H1 (cell line): ENCODE measurements around the gene SNRPE. TPM values are rescaled to one million over a fixed set of nuclear protein-coding genes. Genes with fewer than 3 reads are reported as not detected.

Source experiments
- CTCF ChIA-PET: fragments of 300-600 bp; sonication (Branson Sonifier 250); formaldehyde crosslinking; loops from one replicate; lab custom pipeline; 2021; ENCODE audit not compliant: partially characterized antibody; lab: Charles Lee
- POLR2A ChIA-PET: fragments of 300-600 bp; sonication (Branson Sonifier 250); formaldehyde crosslinking; loops from one replicate; lab custom pipeline; 2021; ENCODE audit warnings: inconsistent platforms; ENCODE audit not compliant: partially characterized antibody; lab: Charles Lee
- DNase-seq, 2 experiments: peaks; one replicate each; pipeline versions ENCODE4 v3.0.0 to v3.0.0-alpha.2; 2010 to 2022; ENCODE audit warnings: low spot score in 2 of 2, low read depth in 1 of 2, mixed read lengths in 1 of 2
- FAIRE-seq: peaks from 2 replicates; lab custom pipeline; 2011; peaks lifted over from hg19 to GRCh38; lab: Jason Lieb, UNC
- H2AFZ ChIP-seq: 2 replicates; pipeline ENCODE4 v1.8.1; 2012; ENCODE audit warnings: low read length, inconsistent platforms
- H2AK5ac ChIP-seq: 2 replicates; pipeline ENCODE4 v1.6.1; 2013; ENCODE audit warnings: low read depth, low read length
- H2BK120ac ChIP-seq: replicated peaks from 2 replicates; pipeline ENCODE3; 2013; ENCODE audit warnings: low read depth, low read length, inconsistent platforms
- H2BK12ac ChIP-seq: 2 replicates; pipeline ENCODE4 v1.6.1; 2013; ENCODE audit warnings: low read depth, low read length
- H2BK15ac ChIP-seq: 2 replicates; pipeline ENCODE4 v1.6.1; 2013; ENCODE audit warnings: low read length
- H2BK20ac ChIP-seq: 2 replicates; pipeline ENCODE4 v1.6.1; 2013; ENCODE audit warnings: low read length
- H2BK5ac ChIP-seq: 2 replicates; pipeline ENCODE4 v1.6.1; 2013; ENCODE audit warnings: low read depth, low read length
- H3K14ac ChIP-seq: 2 replicates; pipeline ENCODE4 v1.6.1; 2013; ENCODE audit warnings: inconsistent platforms; ENCODE audit not compliant: insufficient read length
- H3K18ac ChIP-seq: 2 replicates; pipeline ENCODE4 v1.6.1; 2013; ENCODE audit warnings: low read length; ENCODE audit errors: extremely low read depth
- H3K23ac ChIP-seq: 2 replicates; pipeline ENCODE4 v1.6.1; 2013; ENCODE audit warnings: inconsistent platforms; ENCODE audit not compliant: insufficient read length
- H3K23me2 ChIP-seq: 2 replicates; pipeline ENCODE4 v1.6.1; 2013; ENCODE audit warnings: low read depth, low read length
- H3K27ac ChIP-seq: 2 replicates; pipeline ENCODE4 v1.6.1; 2011; ENCODE audit warnings: low read depth, low read length, inconsistent platforms
- H3K27me3 ChIP-seq, 4 experiments: replicated peaks in 1 of 4; 1 replicate in 1 of 4; 2 replicates in 3 of 4; pipeline versions ENCODE4 v1.6.1 to v1.8.1; 2011 to 2013; ENCODE audit warnings: low read length in 3 of 4, mild to moderate bottlenecking in 3 of 4, inconsistent platforms in 2 of 4, mixed read lengths in 2 of 4, moderate library complexity in 1 of 4; ENCODE audit not compliant: control insufficient read depth in 3 of 4, insufficient read depth in 3 of 4; ENCODE audit errors: extremely low read depth in 1 of 4
- H3K36me3 ChIP-seq, 4 experiments: 2 replicates each; pipeline versions ENCODE4 v1.6.1 to v1.8.1; 2011 to 2013; ENCODE audit warnings: mild to moderate bottlenecking in 4 of 4, low read length in 3 of 4, moderate library complexity in 2 of 4, control low read depth in 1 of 4, inconsistent platforms in 1 of 4; ENCODE audit not compliant: insufficient read depth in 4 of 4, control insufficient read depth in 2 of 4
- H3K4ac ChIP-seq: replicated peaks from 2 replicates; pipeline ENCODE3; 2013; ENCODE audit warnings: low read length, low read depth, mixed read lengths, inconsistent platforms; ENCODE audit not compliant: insufficient read length
- H3K4me1 ChIP-seq, 4 experiments: replicated peaks in 1 of 4; 1 replicate in 1 of 4; 2 replicates in 3 of 4; pipeline versions ENCODE4 v1.6.1 to v1.8.1; 2011 to 2013; ENCODE audit warnings: low read length in 3 of 4, inconsistent platforms in 2 of 4, mixed read lengths in 1 of 4; ENCODE audit not compliant: insufficient read depth in 4 of 4, control insufficient read depth in 3 of 4
- H3K4me2 ChIP-seq, 2 experiments: 2 replicates each; pipeline versions ENCODE4 v1.6.1 to v1.8.1; 2011 to 2013; ENCODE audit warnings: low read depth in 2 of 2, low read length in 2 of 2, control low read depth in 1 of 2, inconsistent platforms in 1 of 2, mild to moderate bottlenecking in 1 of 2; ENCODE audit not compliant: insufficient read depth in 1 of 2
- H3K4me3 ChIP-seq, 4 experiments: fragments of 200-600, 300-600 bp in 1 of 4; sonication (generic), shearing (Covaris generic), sonication (Bioruptor Twin) in 1 of 4; 2 replicates each; pipeline versions ENCODE4 v1.5.1 to v1.8.1; 2011 to 2016; ENCODE audit warnings: low read length in 4 of 4, low read depth in 3 of 4, control low read depth in 2 of 4, inconsistent platforms in 2 of 4, mild to moderate bottlenecking in 2 of 4, mixed read lengths in 1 of 4, moderate library complexity in 1 of 4; ENCODE audit not compliant: insufficient read depth in 2 of 4; ENCODE audit errors: extremely low read depth in 1 of 4
- H3K56ac ChIP-seq: replicated peaks from 2 replicates; pipeline ENCODE3; 2013; ENCODE audit warnings: low read depth, mild to moderate bottlenecking, mixed read lengths, low read length, inconsistent platforms; ENCODE audit not compliant: insufficient read length
- H3K79me1 ChIP-seq: 2 replicates; pipeline ENCODE4 v1.6.1; 2013; ENCODE audit warnings: low read depth, low read length, control low read depth
- H3K79me2 ChIP-seq, 2 experiments: 2 replicates each; pipeline versions ENCODE4 v1.6.1 to v1.8.1; 2012 to 2013; ENCODE audit warnings: low read length in 2 of 2, mild to moderate bottlenecking in 2 of 2, inconsistent platforms in 1 of 2; ENCODE audit not compliant: insufficient read depth in 2 of 2, control insufficient read depth in 1 of 2
- H3K9ac ChIP-seq, 4 experiments: replicated peaks in 1 of 4; 1 replicate in 1 of 4; 2 replicates in 3 of 4; pipeline versions ENCODE4 v1.6.1 to v1.8.1; 2011 to 2013; ENCODE audit warnings: low read depth in 3 of 4, low read length in 3 of 4, control low read depth in 2 of 4, mild to moderate bottlenecking in 2 of 4, moderate library complexity in 2 of 4, inconsistent platforms in 1 of 4; ENCODE audit errors: extremely low read depth in 1 of 4
- H3K9me3 ChIP-seq, 2 experiments: 2 replicates each; pipeline versions ENCODE4 v1.6.1 to v1.8.1; 2012 to 2013; ENCODE audit warnings: mild to moderate bottlenecking in 2 of 2, moderate library complexity in 2 of 2, control low read depth in 1 of 2, inconsistent platforms in 1 of 2, low read depth in 1 of 2, low read length in 1 of 2, mixed read lengths in 1 of 2; ENCODE audit not compliant: insufficient read depth in 2 of 2
- H4K20me1 ChIP-seq, 2 experiments: replicated peaks in 1 of 2; 2 replicates each; pipeline versions ENCODE3 to v1.8.1; 2011 to 2013; ENCODE audit warnings: inconsistent platforms in 2 of 2, low read length in 2 of 2, mild to moderate bottlenecking in 1 of 2; ENCODE audit not compliant: insufficient read depth in 2 of 2, control insufficient read depth in 1 of 2
- H4K5ac ChIP-seq: 2 replicates; pipeline ENCODE4 v1.6.1; 2013; ENCODE audit warnings: low read length, low read depth, mixed read lengths, inconsistent platforms; ENCODE audit not compliant: insufficient read length
- H4K8ac ChIP-seq: 2 replicates; pipeline ENCODE4 v1.8.0; 2013; ENCODE audit warnings: mild to moderate bottlenecking, moderate library complexity, low read length, inconsistent platforms; ENCODE audit not compliant: insufficient read depth; ENCODE audit errors: extremely low read depth
- H4K91ac ChIP-seq: replicated peaks from 2 replicates; pipeline ENCODE3; 2013; ENCODE audit warnings: low read length, mixed read lengths, inconsistent platforms; ENCODE audit not compliant: insufficient read length
- EGR1 ChIP-seq: IDR thresholded peaks from 2 replicates; pipeline ENCODE4 v1.6.1; 2011; ENCODE audit warnings: low read depth, low read length, borderline replicate concordance
- EP300 ChIP-seq, 2 experiments: IDR thresholded peaks; 1 replicate in 1 of 2; 2 replicates in 1 of 2; pipeline ENCODE4 v1.6.1; 2011 to 2012; ENCODE audit warnings: low read depth in 2 of 2, low read length in 2 of 2, mild to moderate bottlenecking in 2 of 2, borderline replicate concordance in 1 of 2, inconsistent platforms in 1 of 2, moderate library complexity in 1 of 2
- EZH2 ChIP-seq: fragments of 200-600 bp; sonication (generic); IDR thresholded peaks from 2 replicates; pipeline ENCODE4 v1.7.1; 2012; ENCODE audit warnings: low read depth, mild to moderate bottlenecking, moderate library complexity, low read length, inconsistent platforms; ENCODE audit not compliant: severe bottlenecking
- GABPA ChIP-seq: IDR thresholded peaks from 2 replicates; pipeline ENCODE4 v1.6.1; 2011; ENCODE audit warnings: mild to moderate bottlenecking, low read length, moderate library complexity, borderline replicate concordance; ENCODE audit not compliant: insufficient read depth
- HDAC2 ChIP-seq, 2 experiments: fragments of 300-600 bp in 1 of 2; sonication (generic) in 1 of 2; IDR thresholded peaks; 2 replicates each; pipeline ENCODE4 v1.6.1; 2011 to 2012; ENCODE audit warnings: low read depth in 2 of 2, low read length in 2 of 2, mild to moderate bottlenecking in 2 of 2, moderate library complexity in 2 of 2, borderline replicate concordance in 1 of 2, inconsistent platforms in 1 of 2
- RAD21 ChIP-seq, 2 experiments: IDR thresholded peaks in 1 of 2; conservative IDR thresholded peaks in 1 of 2; 2 replicates each; pipeline ENCODE4 v1.6.1; 2011; ENCODE audit warnings: low read depth in 2 of 2, low read length in 2 of 2, improper control_type of control experiment in 1 of 2, inconsistent platforms in 1 of 2, mild to moderate bottlenecking in 1 of 2, moderate library complexity in 1 of 2
- TAF1 ChIP-seq: IDR thresholded peaks from 2 replicates; pipeline ENCODE4 v1.6.1; 2011; ENCODE audit warnings: mild to moderate bottlenecking, low read depth, low read length
- WGBS, 2 experiments: shearing (Covaris generic) in 1 of 2; methylation state at CpG; one replicate each; pipeline versions ENCODE4 v1.1.6 to v1.1.7; 2013 to 2015; ENCODE audit warnings: low lambda C conversion rate in 2 of 2, mixed read lengths in 2 of 2, inconsistent platforms in 1 of 2, low coverage in 1 of 2, missing lambda C conversion rate in 1 of 2; ENCODE audit not compliant: insufficient replicate concordance in 2 of 2, insufficient coverage in 1 of 2, insufficient read length in 1 of 2; ENCODE audit errors: extremely low coverage in 1 of 2, missing lambda C conversion rate in 1 of 2; 5-methylcytosine and 5-hydroxymethylcytosine counted together
- polyA plus RNA-seq, 7 experiments: library from polyadenylated mRNA; depleted of rRNA in 3 of 7; stranded (reverse) in 5 of 7; unstranded in 2 of 7; fragments of >200 nt in 5 of 7; fragments of 200-250 nt in 2 of 7; gene quantifications; 1 replicate in 5 of 7; 2 replicates in 1 of 7; 4 replicates in 1 of 7; pipeline versions ENCODE4 v1.2.1 to v1.2.3, GENCODE V29; 2011 to 2013; ENCODE audit warnings: missing spikeins in 2 of 7, mixed read lengths in 2 of 7
- total RNA-seq: library from RNA; stranded (reverse); fragmentation: NEBNext Ultra II Directional; extraction: Animal tissue kit (Norgen Biotek cat#: 25700); gene quantifications from 2 replicates; pipeline ENCODE4 v1.2.1, GENCODE V29; 2021
- TF ChIP-seq, protein P1 (sequence below): IDR thresholded peaks from 2 replicates; pipeline ENCODE4 v1.6.1; 2012; ENCODE audit warnings: low read length, inconsistent platforms

The SNRPE gene
- total and polyA plus RNA-seq, 2 of the 8 experiments (the other 6 are each of a cell fraction or from before 2014, with no cell fraction given), result 416 to 461 TPM

- no peaks in the 10 kb centered on the region for H3K9me3 ChIP-seq
- no peaks in the 10 kb centered on the region for H3K23me2 ChIP-seq
- H3K18ac ChIP-seq, result no peak overlapping the region
- no peaks in the 10 kb centered on the region for H4K20me1 ChIP-seq
- H3K4ac ChIP-seq, result no peak overlapping the region
- H3K23ac ChIP-seq, result no peak overlapping the region
- H3K79me1 ChIP-seq, result no peaks in the 10 kb centered on the region
- no peak overlapping the region for H3K56ac ChIP-seq
- ChIA-PET POLR2A (no interaction called here), CTCF (no interaction called here)
- H3K14ac ChIP-seq, result no peak overlapping the region
- WGBS, 2 experiments, result 90% methylated on average over 2 of the region's 2 CpGs; no CpG with 5 or more reads in 1 of the 2 experiments
- H2AFZ ChIP-seq, result no peak overlapping the region
- TF ChIP-seq RAD21 (IDR thresholded peaks at IDR 0.05 in 1 of 2, conservative IDR thresholded peaks at IDR 0.05 in 1 of 2; ENCODE audit: low read depth in 2 of 2, low read length in 2 of 2), result no peak
- TF ChIP-seq, protein P1, sequence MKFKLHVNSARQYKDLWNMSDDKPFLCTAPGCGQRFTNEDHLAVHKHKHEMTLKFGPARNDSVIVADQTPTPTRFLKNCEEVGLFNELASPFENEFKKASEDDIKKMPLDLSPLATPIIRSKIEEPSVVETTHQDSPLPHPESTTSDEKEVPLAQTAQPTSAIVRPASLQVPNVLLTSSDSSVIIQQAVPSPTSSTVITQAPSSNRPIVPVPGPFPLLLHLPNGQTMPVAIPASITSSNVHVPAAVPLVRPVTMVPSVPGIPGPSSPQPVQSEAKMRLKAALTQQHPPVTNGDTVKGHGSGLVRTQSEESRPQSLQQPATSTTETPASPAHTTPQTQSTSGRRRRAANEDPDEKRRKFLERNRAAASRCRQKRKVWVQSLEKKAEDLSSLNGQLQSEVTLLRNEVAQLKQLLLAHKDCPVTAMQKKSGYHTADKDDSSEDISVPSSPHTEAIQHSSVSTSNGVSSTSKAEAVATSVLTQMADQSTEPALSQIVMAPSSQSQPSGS, result no peak
- TF ChIP-seq HDAC2 (IDR thresholded peaks at IDR 0.05; ENCODE audit: borderline replicate concordance in 1 of 2, low read depth in 2 of 2, low read length in 2 of 2), result no peak
- no peak for TF ChIP-seq GABPA
- TF ChIP-seq EGR1, result no peak
- TF ChIP-seq EP300 (IDR thresholded peaks at IDR 0.05; ENCODE audit: borderline replicate concordance in 1 of 2, low read depth in 2 of 2, low read length in 2 of 2), result no peak
- no peak for TF ChIP-seq EZH2
- TF ChIP-seq TAF1, result no peak
- no peak overlapping the region for H3K9ac ChIP-seq
- no peak overlapping the region for H3K27ac ChIP-seq
- H2BK5ac ChIP-seq, result no peak overlapping the region
- no peak overlapping the region for H4K91ac ChIP-seq
- no peak overlapping the region for H3K4me3 ChIP-seq
- no peak overlapping the region for H4K8ac ChIP-seq
- no peak overlapping the region for H4K5ac ChIP-seq
- H2BK15ac ChIP-seq, result no peak overlapping the region
- H3K36me3 ChIP-seq, result no peaks in the 10 kb centered on the region
- no peak overlapping the region for H3K4me2 ChIP-seq
- H3K79me2 ChIP-seq, result no peaks in the 10 kb centered on the region
- FAIRE-seq, result no peak
- no peak overlapping the region for H2BK120ac ChIP-seq
- H3K27me3 ChIP-seq, result no peaks in the 10 kb centered on the region
- no peak overlapping the region for H2BK20ac ChIP-seq
- no peak overlapping the region for H2AK5ac ChIP-seq
- no peak for DNase-seq
- H2BK12ac ChIP-seq, result no peak overlapping the region
- H3K4me1 ChIP-seq, result no peaks in the 10 kb centered on the region
These were observed 45.5 kb downstream of the SNRPE start for GRCh38 chr1:203906932-203907331.
